ENCODE data around the gene RPS6KA2. TPM values are rescaled to one million over a fixed set of nuclear protein-coding genes. Genes with fewer than 3 reads are reported as not detected.

The RPS6KA2 gene
- polyA plus RNA-seq, 1 experiment = 70.9 TPM

GRCh38 chr6:166630462-166630861 lies 3.4 kb upstream of the RPS6KA2 start:
- H3K4me3 ChIP-seq (ENCODE audit: low read depth, low read length) = no peak overlapping the region
- no peak for DNase-seq (ENCODE audit: low read depth, low spot score)
- TF ChIP-seq CTCF (IDR thresholded peaks at IDR 0.05; ENCODE audit: low read depth, low read length) = no peak
- H3K27ac ChIP-seq (ENCODE audit: low read depth, low read length) = no peak overlapping the region
- POLR2A ChIA-PET = no interaction called here
- no peaks in the 10 kb centered on the region for H3K9me3 ChIP-seq (ENCODE audit: control insufficient read depth, insufficient read depth, low read length)
- CTCF ChIA-PET = no interaction called here
- H3K27me3 ChIP-seq (ENCODE audit: control insufficient read depth, insufficient read depth, low read length) = no peaks in the 10 kb centered on the region

- DNase-seq (ENCODE audit: low read depth, low spot score) = no peak
- Histone ChIP-seq H3K4me3 (ENCODE audit: low read depth, low read length) (no peak overlapping the region), H3K27ac (ENCODE audit: low read depth, low read length) (no peak overlapping the region), H3K27me3 (ENCODE audit: control insufficient read depth, insufficient read depth, low read length) (no peaks in the 10 kb centered on the region), H3K9me3 (ENCODE audit: control insufficient read depth, insufficient read depth, low read length) (no peaks in the 10 kb centered on the region)
- ChIA-PET CTCF (no interaction called here), POLR2A (no interaction called here)
- no peak for TF ChIP-seq CTCF (IDR thresholded peaks at IDR 0.05; ENCODE audit: low read depth, low read length)
Measured at GRCh38 chr6:166629628-166630027, 2.6 kb upstream of the RPS6KA2 start.

GRCh38 chr6:166627875-166628801 lies 1.1 kb upstream of the RPS6KA2 start:
- TF ChIP-seq CTCF (IDR thresholded peaks at IDR 0.05; ENCODE audit: low read depth, low read length) = no peak
- CTCF ChIA-PET = interaction anchor here (0.6 to 1.4 kb wide), 5 partner anchors 21 to 113 kb away, joined by 3 to 5 read pairs (median 4); no protein-coding TSS in a partner anchor
- Histone ChIP-seq H3K27ac (ENCODE audit: low read depth, low read length) (peak overlapping the region; percentile 89), H3K4me3 (ENCODE audit: low read depth, low read length) (peak overlapping the region; percentile 65), H3K9me3 (ENCODE audit: control insufficient read depth, insufficient read depth, low read length) (no peaks in the 10 kb centered on the region), H3K27me3 (ENCODE audit: control insufficient read depth, insufficient read depth, low read length) (no peaks in the 10 kb centered on the region)
- DNase-seq (ENCODE audit: low read depth, low spot score) = no peak
- POLR2A ChIA-PET = interaction anchor here (0.6 to 2.1 kb wide), 10 partner anchors 12 to 403 kb away, joined by 3 to 15 read pairs (median 4); partner anchors contain the start of gene RNASET2

GRCh38 chr6:166626177-166627032 lies 646 bp downstream of the RPS6KA2 start:
- ChIA-PET POLR2A (interaction anchor here (0.8 to 2.1 kb wide), 8 partner anchors 14 to 372 kb away, joined by 3 to 8 read pairs (median 4); partner anchors contain the start of gene CEP43), CTCF (interaction anchor here (0.6 kb wide), 1 partner anchor 14 kb away, joined by 3 read pairs; no protein-coding TSS in a partner anchor)
- Histone ChIP-seq H3K27me3 (ENCODE audit: control insufficient read depth, insufficient read depth, low read length) (no peaks in the 10 kb centered on the region), H3K27ac (ENCODE audit: low read depth, low read length) (no peak overlapping the region), H3K4me3 (ENCODE audit: low read depth, low read length) (peak overlapping the region; percentile 85), H3K9me3 (ENCODE audit: control insufficient read depth, insufficient read depth, low read length) (no peaks in the 10 kb centered on the region)
- DNase-seq (ENCODE audit: low read depth, low spot score) = no peak
- TF ChIP-seq CTCF (IDR thresholded peaks at IDR 0.05; ENCODE audit: low read depth, low read length) = no peak

All from AG04450 (cell line).